HEK293 (cell line): ENCODE results near the gene POU5F1.

Experiments
- EGR2 ChIP-seq: fragments of 450-650 bp; formaldehyde crosslinking; IDR thresholded peaks from 2 replicates; pipeline ENCODE4 v1.5.1; 2016; ENCODE audit warnings: low read depth, missing biosample characterization, missing genetic modification characterization
- GLI4 ChIP-seq: fragments of 450-650 bp; formaldehyde crosslinking; IDR thresholded peaks from 2 replicates; pipeline ENCODE4 v1.5.1; 2016; ENCODE audit warnings: missing biosample characterization, missing genetic modification characterization
- GLIS1 ChIP-seq: fragments of 450-650 bp; formaldehyde crosslinking; IDR thresholded peaks from 2 replicates; pipeline ENCODE4 v1.5.1; 2016; ENCODE audit warnings: missing biosample characterization, missing genetic modification characterization
- IKZF3 ChIP-seq: fragments of 450-650 bp; IDR thresholded peaks from 2 replicates; pipeline ENCODE4 v1.5.0; 2018; ENCODE audit warnings: missing biosample characterization, mild to moderate bottlenecking, missing genetic modification characterization, moderate library complexity
- MYNN ChIP-seq: fragments of 450-650 bp; formaldehyde crosslinking; IDR thresholded peaks from 2 replicates; pipeline ENCODE4 v1.5.1; 2016; ENCODE audit warnings: missing biosample characterization, missing genetic modification characterization, borderline replicate concordance
- MZF1 ChIP-seq: fragments of 450-650 bp; formaldehyde crosslinking; IDR thresholded peaks from 2 replicates; pipeline ENCODE4 v1.5.1; 2017; ENCODE audit warnings: missing biosample characterization, missing genetic modification characterization, borderline replicate concordance
- OVOL3 ChIP-seq: fragments of 450-650 bp; formaldehyde crosslinking; IDR thresholded peaks from 2 replicates; pipeline ENCODE4 v1.5.1; 2016; ENCODE audit warnings: missing biosample characterization, missing genetic modification characterization
- RBAK ChIP-seq: fragments of 450-650 bp; formaldehyde crosslinking; IDR thresholded peaks from 2 replicates; pipeline ENCODE4 v1.5.1; 2016; ENCODE audit warnings: missing biosample characterization, missing genetic modification characterization
- SCRT1 ChIP-seq: fragments of 450-650 bp; formaldehyde crosslinking; IDR thresholded peaks from 2 replicates; pipeline ENCODE4 v1.5.1; 2016; ENCODE audit warnings: missing biosample characterization, missing genetic modification characterization, borderline replicate concordance
- SP2 ChIP-seq: fragments of 450-650 bp; formaldehyde crosslinking; IDR thresholded peaks from 2 replicates; pipeline ENCODE4 v1.5.1; 2016; ENCODE audit warnings: missing biosample characterization, missing genetic modification characterization
- WT1 ChIP-seq: fragments of 450-650 bp; formaldehyde crosslinking; IDR thresholded peaks from 2 replicates; pipeline ENCODE4 v1.5.1; 2016; ENCODE audit warnings: missing biosample characterization, missing genetic modification characterization
- ZNF2 ChIP-seq: fragments of 450-650 bp; formaldehyde crosslinking; IDR thresholded peaks from 2 replicates; pipeline ENCODE4 v1.5.1; 2016; ENCODE audit warnings: missing biosample characterization, missing genetic modification characterization
- ZNF280C ChIP-seq: fragments of 450-650 bp; formaldehyde crosslinking; IDR thresholded peaks from 2 replicates; pipeline ENCODE4 v1.5.1; 2016; ENCODE audit warnings: missing biosample characterization, missing genetic modification characterization
- ZNF341 ChIP-seq: fragments of 450-650 bp; formaldehyde crosslinking; IDR thresholded peaks from 2 replicates; pipeline ENCODE4; 2016; ENCODE audit warnings: low read depth, missing biosample characterization, missing genetic modification characterization
- ZNF354C ChIP-seq: fragments of 450-650 bp; formaldehyde crosslinking; IDR thresholded peaks from 2 replicates; pipeline ENCODE4 v1.5.1; 2016; ENCODE audit warnings: missing biosample characterization, missing genetic modification characterization, low read depth, borderline replicate concordance
- ZNF391 ChIP-seq: fragments of 450-650 bp; formaldehyde crosslinking; IDR thresholded peaks from 2 replicates; pipeline ENCODE4 v1.5.1; 2016; ENCODE audit warnings: low read depth, missing biosample characterization, missing genetic modification characterization, borderline replicate concordance
- ZNF398 ChIP-seq: fragments of 450-650 bp; formaldehyde crosslinking; IDR thresholded peaks from 2 replicates; pipeline ENCODE4 v1.5.1; 2017; ENCODE audit warnings: missing biosample characterization, missing genetic modification characterization
- ZNF596 ChIP-seq: fragments of 450-650 bp; IDR thresholded peaks from 2 replicates; pipeline ENCODE4 v1.5.0; 2018; ENCODE audit warnings: missing biosample characterization, mild to moderate bottlenecking, missing genetic modification characterization, moderate library complexity
- ZNF621 ChIP-seq: fragments of 450-650 bp; formaldehyde crosslinking; IDR thresholded peaks from 2 replicates; pipeline ENCODE4 v1.5.1; 2017; ENCODE audit warnings: missing biosample characterization, missing genetic modification characterization
- ZNF639 ChIP-seq: fragments of 450-650 bp; formaldehyde crosslinking; IDR thresholded peaks from 2 replicates; pipeline ENCODE4 v1.5.1; 2016; ENCODE audit warnings: missing biosample characterization, missing genetic modification characterization
- ZNF701 ChIP-seq: fragments of 450-650 bp; formaldehyde crosslinking; IDR thresholded peaks from 2 replicates; pipeline ENCODE4 v1.5.1; 2016; ENCODE audit warnings: missing biosample characterization, missing genetic modification characterization
- TF ChIP-seq, protein P1 (sequence below): fragments of 450-650 bp; formaldehyde crosslinking; IDR thresholded peaks from 2 replicates; pipeline ENCODE4 v1.5.1; 2016; ENCODE audit warnings: missing biosample characterization, missing genetic modification characterization
- TF ChIP-seq, protein P2 (sequence below): IDR thresholded peaks from 2 replicates; pipeline ENCODE4 v1.6.1; 2011; ENCODE audit warnings: mild to moderate bottlenecking, low read depth, low read length, borderline replicate concordance
- TF ChIP-seq, protein P3 (sequence below): fragments of 450-650 bp; formaldehyde crosslinking; conservative IDR thresholded peaks from 2 replicates; pipeline ENCODE4 v1.5.1; 2016; ENCODE audit warnings: low read depth, missing biosample characterization, missing genetic modification characterization

The POU5F1 gene

DNA sequence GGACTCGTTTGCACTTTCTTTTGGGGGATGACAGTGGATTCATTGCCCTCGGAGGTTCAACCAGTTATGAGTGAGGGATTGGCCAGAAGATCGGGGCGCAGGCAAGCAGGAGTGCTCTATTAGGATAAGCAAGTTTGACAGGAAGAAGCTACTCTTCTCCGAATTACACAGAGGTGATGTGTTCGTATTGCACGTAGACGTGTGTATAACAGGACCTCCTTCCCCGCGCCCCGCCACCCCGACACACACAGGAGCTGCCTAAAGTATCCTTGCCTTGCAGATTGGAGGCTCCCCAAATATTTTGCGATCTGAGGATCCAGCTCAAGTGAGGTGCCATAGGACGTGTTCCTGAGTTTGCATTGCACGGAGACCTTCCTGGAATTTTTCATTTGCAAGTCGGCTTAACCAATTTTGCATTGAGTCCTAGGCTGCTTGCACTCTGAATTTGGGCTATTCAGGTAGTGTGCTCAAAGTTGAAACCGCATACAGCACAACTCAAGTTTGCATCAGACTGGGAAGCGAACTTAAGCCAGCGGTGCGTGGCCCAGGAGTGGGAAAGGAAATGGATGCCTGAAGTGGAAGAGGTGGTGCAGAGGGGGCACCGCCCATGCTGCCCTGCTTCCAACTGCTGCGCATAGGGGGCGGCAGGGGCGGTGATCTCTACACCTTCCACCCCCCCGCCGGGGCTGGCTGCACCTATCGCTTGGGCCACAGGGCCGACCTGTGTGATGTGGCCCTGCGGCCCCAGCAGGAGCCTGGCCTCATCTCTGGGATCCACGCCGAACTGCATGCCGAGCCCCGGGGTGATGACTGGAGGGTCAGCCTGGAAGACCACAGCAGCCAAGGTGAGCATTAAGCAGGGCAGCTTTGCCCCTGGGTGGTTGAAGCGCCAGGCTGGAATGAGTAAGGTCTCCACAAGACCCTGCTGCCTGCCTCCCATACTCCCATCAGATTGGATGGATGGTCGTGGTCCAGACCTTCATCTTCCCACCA is 11.3 kb downstream of the POU5F1 start (continued):
- no peak for TF ChIP-seq ZNF280C (tag by site-specific recombination)
- TF ChIP-seq WT1 (tag by site-specific recombination), result no peak
- no peak for TF ChIP-seq ZNF596
- TF ChIP-seq ZNF701, result no peak
- TF ChIP-seq, protein P1, sequence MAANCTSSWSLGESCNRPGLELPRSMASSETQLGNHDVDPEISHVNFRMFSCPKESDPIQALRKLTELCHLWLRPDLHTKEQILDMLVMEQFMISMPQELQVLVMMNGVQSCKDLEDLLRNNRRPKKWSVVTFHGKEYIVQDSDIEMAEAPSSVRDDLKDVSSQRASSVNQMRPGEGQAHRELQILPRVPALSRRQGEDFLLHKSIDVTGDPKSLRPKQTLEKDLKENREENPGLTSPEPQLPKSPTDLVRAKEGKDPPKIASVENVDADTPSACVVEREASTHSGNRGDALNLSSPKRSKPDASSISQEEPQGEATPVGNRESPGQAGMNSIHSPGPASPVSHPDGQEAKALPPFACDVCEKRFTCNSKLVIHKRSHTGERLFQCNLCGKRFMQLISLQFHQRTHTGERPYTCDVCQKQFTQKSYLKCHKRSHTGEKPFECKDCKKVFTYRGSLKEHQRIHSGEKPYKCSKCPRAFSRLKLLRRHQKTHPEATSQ (tag by site-specific recombination), result no peak
- TF ChIP-seq ZNF639 (tag by site-specific recombination), result no peak
- peak; percentile 100 for TF ChIP-seq ZNF341 (tag by site-specific recombination)
- TF ChIP-seq SCRT1 (tag by site-specific recombination), result no peak
- TF ChIP-seq, protein P2, sequence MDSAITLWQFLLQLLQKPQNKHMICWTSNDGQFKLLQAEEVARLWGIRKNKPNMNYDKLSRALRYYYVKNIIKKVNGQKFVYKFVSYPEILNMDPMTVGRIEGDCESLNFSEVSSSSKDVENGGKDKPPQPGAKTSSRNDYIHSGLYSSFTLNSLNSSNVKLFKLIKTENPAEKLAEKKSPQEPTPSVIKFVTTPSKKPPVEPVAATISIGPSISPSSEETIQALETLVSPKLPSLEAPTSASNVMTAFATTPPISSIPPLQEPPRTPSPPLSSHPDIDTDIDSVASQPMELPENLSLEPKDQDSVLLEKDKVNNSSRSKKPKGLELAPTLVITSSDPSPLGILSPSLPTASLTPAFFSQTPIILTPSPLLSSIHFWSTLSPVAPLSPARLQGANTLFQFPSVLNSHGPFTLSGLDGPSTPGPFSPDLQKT, result no peak
- peak; percentile 93 for TF ChIP-seq SP2 (tag by site-specific recombination)
- TF ChIP-seq ZNF2 (tag by site-specific recombination), result peak; percentile 5; the same call in 1 of the 2 replicates
- TF ChIP-seq, protein P3, sequence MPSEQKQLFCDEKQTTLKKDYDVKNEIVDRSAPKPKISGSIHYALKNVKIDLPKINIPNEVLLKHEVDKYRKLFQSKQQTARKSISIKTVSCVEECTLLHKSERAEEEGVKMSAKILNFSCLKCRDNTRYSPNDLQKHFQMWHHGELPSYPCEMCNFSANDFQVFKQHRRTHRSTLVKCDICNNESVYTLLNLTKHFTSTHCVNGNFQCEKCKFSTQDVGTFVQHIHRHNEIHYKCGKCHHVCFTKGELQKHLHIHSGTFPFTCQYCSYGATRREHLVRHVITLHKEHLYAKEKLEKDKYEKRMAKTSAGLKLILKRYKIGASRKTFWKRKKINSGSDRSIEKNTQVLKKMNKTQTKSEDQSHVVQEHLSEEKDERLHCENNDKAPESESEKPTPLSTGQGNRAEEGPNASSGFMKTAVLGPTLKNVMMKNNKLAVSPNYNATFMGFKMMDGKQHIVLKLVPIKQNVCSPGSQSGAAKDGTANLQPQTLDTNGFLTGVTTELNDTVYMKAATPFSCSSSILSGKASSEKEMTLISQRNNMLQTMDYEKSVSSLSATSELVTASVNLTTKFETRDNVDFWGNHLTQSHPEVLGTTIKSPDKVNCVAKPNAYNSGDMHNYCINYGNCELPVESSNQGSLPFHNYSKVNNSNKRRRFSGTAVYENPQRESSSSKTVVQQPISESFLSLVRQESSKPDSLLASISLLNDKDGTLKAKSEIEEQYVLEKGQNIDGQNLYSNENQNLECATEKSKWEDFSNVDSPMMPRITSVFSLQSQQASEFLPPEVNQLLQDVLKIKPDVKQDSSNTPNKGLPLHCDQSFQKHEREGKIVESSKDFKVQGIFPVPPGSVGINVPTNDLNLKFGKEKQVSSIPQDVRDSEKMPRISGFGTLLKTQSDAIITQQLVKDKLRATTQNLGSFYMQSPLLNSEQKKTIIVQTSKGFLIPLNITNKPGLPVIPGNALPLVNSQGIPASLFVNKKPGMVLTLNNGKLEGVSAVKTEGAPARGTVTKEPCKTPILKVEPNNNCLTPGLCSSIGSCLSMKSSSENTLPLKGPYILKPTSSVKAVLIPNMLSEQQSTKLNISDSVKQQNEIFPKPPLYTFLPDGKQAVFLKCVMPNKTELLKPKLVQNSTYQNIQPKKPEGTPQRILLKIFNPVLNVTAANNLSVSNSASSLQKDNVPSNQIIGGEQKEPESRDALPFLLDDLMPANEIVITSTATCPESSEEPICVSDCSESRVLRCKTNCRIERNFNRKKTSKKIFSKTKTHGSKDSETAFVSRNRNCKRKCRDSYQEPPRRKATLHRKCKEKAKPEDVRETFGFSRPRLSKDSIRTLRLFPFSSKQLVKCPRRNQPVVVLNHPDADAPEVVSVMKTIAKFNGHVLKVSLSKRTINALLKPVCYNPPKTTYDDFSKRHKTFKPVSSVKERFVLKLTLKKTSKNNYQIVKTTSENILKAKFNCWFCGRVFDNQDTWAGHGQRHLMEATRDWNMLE (tag by site-specific recombination), result no peak
- no peak for TF ChIP-seq ZNF391 (tag by site-specific recombination)
- TF ChIP-seq ZNF398 (tag by site-specific recombination), result peak; percentile 84
- no peak for TF ChIP-seq GLIS1
- no peak for TF ChIP-seq MYNN (tag by site-specific recombination)
- TF ChIP-seq GLI4 (tag by site-specific recombination), result no peak
- TF ChIP-seq EGR2, result peak; percentile 87
- no peak for TF ChIP-seq OVOL3 (tag by site-specific recombination)
- TF ChIP-seq RBAK (tag by site-specific recombination), result no peak
- TF ChIP-seq MZF1 (tag by site-specific recombination), result no peak
- TF ChIP-seq ZNF621 (tag by site-specific recombination), result no peak
- no peak for TF ChIP-seq ZNF354C (tag by site-specific recombination)
- TF ChIP-seq IKZF3 (tag by site-specific recombination), result peak; percentile 53; the same call in 1 of the 2 replicates
